Muscle layer of colon (tissue), 2 donors: Measurements from ENCODE around the gene HAUS8.

Experiments used
- H3K27ac ChIP-seq: one replicate; pipeline ENCODE4 v1.7.0; 2013; ENCODE audit warnings: low read depth, mild to moderate bottlenecking, low read length, moderate library complexity
- H3K27me3 ChIP-seq, 2 donors: one replicate each; pipeline ENCODE4 v1.7.0; 2013; ENCODE audit warnings: low read length in 2 of 2, mild to moderate bottlenecking in 2 of 2; ENCODE audit not compliant: insufficient read depth in 2 of 2, control insufficient read depth in 1 of 2
- H3K36me3 ChIP-seq: one replicate; pipeline ENCODE4 v1.7.0; 2013; ENCODE audit warnings: mild to moderate bottlenecking, low read length; ENCODE audit not compliant: insufficient read depth
- H3K4me1 ChIP-seq: one replicate; pipeline ENCODE4 v1.7.0; 2013; ENCODE audit warnings: mild to moderate bottlenecking, low read length; ENCODE audit not compliant: insufficient read depth
- H3K4me3 ChIP-seq, 2 donors: one replicate each; pipeline ENCODE4 v1.7.0; 2013; ENCODE audit warnings: low read length in 2 of 2, low read depth in 1 of 2, mild to moderate bottlenecking in 1 of 2, moderate library complexity in 1 of 2
- H3K9ac ChIP-seq: one replicate; pipeline ENCODE4 v1.7.0; 2013; ENCODE audit warnings: low read length
- H3K9me3 ChIP-seq: one replicate; pipeline ENCODE4 v1.7.0; 2013; ENCODE audit warnings: mild to moderate bottlenecking, low read length
- donor health status: abdominal sarcoma.
- donor health status: Adenocarcinoma of cecum.

The HAUS8 gene

GRCh38 chr19:17045907-17046502 lies 29.2 kb downstream of the HAUS8 start:
- no peak overlapping the region for H3K9ac ChIP-seq
- no peaks in the 10 kb centered on the region for H3K4me1 ChIP-seq
- no peaks in the 10 kb centered on the region for H3K9me3 ChIP-seq
- no peaks in the 10 kb centered on the region for H3K27me3 ChIP-seq
- no peaks in the 10 kb centered on the region for H3K36me3 ChIP-seq
- no peak overlapping the region for H3K4me3 ChIP-seq
- H3K27ac ChIP-seq, result no peak overlapping the region

DNA sequence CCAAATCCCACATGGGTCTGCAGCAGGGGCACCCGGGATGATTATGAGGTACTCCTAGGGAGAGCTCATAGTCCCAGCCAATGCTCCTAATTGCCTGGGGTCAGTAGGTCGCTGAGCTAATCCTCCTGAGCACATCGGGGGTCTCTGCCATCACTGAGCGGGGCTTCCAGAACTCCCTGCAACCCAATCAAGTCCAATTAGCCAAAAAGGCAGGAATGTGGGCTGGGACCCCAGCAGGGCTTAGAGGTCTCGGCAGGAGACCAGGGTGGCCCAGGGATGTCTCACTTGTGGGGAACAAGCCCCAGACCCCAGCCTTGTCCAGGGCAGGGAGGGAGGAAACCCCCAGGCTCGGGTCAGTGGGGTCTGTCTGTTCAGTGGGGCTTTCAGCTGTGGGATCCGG lies 31.5 kb downstream of the HAUS8 start:
- Histone ChIP-seq H3K9ac (no peak overlapping the region), H3K4me3 (no peak overlapping the region), H3K27me3 (no peaks in the 10 kb centered on the region), H3K36me3 (no peaks in the 10 kb centered on the region), H3K4me1 (no peaks in the 10 kb centered on the region), H3K9me3 (no peaks in the 10 kb centered on the region), H3K27ac (no peak overlapping the region)

DNA sequence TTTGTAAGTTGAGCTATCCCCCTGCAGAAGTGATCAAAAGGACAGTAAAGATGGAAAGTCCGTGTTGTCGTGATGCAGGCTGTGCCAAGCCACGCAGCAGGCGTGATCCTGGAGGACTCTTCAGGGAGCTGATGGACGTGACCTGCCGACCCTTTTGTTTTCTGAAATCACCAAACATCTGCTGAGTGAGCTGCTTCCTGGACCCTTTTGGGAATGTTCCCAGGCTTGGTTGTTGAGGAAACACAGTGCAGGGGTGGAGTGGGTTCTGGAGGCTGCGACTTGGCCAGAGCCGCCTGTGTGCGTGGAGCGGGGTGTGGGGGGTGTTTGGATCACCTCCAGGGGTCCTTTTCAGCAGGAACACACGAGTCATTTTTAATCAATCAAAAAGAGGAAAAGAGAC lies 33.3 kb downstream of the HAUS8 start:
- H3K4me3 ChIP-seq, result no peak overlapping the region
- H3K36me3 ChIP-seq, result no peaks in the 10 kb centered on the region
- no peak overlapping the region for H3K9ac ChIP-seq
- H3K27me3 ChIP-seq, result no peaks in the 10 kb centered on the region
- no peaks in the 10 kb centered on the region for H3K9me3 ChIP-seq
- no peak overlapping the region for H3K27ac ChIP-seq
- H3K4me1 ChIP-seq, result no peaks in the 10 kb centered on the region

DNA sequence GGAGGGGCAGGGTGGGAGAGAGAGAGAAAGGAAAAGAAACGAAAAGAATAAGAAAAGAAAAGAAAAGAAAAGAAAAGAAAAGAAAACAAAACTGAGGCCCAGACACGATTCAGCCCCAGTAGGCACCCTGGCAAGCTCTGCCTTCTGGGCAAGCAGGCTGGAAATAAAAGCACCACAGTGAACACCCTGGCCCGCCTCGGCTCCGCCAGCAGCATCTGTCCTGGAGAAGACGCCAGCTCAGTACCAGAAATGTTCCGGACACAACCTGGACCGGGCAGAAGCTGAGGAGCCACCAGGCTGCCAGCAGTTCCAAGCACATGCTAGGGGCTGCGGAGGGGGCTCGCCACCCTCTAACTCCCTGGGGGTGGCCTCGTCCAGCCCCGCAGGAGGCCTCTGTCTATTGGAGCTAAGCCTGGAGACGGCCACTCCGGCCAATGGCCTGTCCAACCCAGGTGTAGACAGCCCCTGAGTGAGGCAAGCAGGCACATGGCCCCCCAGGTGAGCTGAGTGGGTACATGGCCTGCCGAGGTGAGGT lies 37.2 kb downstream of the HAUS8 start:
- Histone ChIP-seq H3K4me3 (no peak overlapping the region), H3K36me3 (no peaks in the 10 kb centered on the region), H3K27ac (no peak overlapping the region), H3K9me3 (no peaks in the 10 kb centered on the region), H3K9ac (no peak overlapping the region), H3K27me3 (no peaks in the 10 kb centered on the region), H3K4me1 (no peaks in the 10 kb centered on the region)

DNA sequence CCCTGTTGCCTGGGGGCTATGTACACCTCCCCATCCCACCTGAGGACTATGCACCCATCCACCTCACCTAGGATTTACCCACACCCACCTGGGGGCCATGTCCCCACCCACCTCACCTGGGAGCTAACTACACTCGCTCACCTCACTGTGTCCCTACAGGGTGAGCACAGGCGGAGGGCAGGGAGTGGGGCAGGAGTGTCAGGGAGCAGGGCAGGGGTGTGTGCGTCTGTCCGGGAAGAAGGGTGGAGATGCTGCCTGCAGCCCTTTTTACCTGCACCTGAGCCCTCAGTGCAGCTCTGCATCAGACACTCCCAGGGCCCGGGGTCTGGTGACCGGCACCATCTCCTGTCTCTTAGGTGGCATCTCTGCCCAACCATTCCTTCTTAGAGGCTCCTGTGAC lies 38.1 kb downstream of the HAUS8 start:
- Histone ChIP-seq H3K9ac (no peak overlapping the region), H3K27ac (no peak overlapping the region), H3K4me3 (no peak overlapping the region), H3K27me3 (no peaks in the 10 kb centered on the region), H3K4me1 (no peaks in the 10 kb centered on the region), H3K9me3 (no peaks in the 10 kb centered on the region), H3K36me3 (no peaks in the 10 kb centered on the region)

DNA sequence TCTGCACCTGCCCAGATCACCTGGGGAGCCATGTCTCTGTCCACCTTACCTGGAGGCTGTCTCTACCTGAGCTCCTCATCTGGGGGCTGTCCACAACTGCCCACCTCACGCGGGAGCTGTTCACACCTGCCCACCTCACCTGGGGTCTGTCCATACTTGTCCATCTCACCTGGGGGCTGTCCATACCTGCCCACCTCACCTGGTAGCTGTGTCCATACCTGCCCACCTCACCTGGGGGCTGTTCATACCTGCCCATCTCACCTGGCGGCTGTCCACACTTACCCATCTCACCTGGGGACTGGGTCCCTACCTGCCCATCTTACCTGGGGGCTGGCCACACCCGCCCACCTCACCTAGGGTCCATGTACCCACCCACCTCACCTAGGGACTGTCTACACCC lies 38.6 kb downstream of the HAUS8 start:
- Histone ChIP-seq H3K4me3 (no peak overlapping the region), H3K27me3 (no peaks in the 10 kb centered on the region), H3K4me1 (no peaks in the 10 kb centered on the region), H3K9ac (no peak overlapping the region), H3K27ac (no peak overlapping the region), H3K9me3 (no peaks in the 10 kb centered on the region), H3K36me3 (no peaks in the 10 kb centered on the region)

DNA sequence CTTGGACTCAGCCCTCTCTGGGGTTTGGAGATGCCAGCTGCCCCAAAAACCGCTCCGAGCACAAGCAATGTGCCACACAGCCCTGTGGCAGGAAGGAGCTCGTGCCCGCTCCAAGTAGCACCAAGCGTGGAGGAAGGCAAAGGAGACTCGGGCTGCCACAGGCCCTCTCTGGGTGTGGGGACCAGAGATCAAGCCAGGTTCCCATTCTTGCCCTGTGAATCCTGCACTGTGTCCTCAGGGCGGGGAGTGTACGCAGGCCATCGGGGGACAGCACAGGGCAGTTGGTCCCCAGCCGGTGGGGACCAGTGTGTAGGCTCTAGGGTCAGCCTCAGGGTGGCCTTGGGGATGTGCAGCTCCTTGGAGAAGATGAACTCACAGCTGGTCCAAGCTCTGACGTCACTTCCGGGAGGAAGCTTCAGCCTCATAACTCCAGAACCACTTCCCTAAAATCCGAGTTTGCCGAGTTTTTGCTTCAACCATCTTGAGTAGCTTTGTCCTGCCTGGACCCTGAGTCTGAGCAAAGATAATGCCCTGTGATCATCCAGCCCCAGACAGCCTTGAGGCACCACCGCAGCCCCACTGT lies 39.3 kb downstream of the HAUS8 start:
- Histone ChIP-seq H3K9ac (no peak overlapping the region), H3K27me3 (no peaks in the 10 kb centered on the region), H3K4me1 (no peaks in the 10 kb centered on the region), H3K9me3 (no peaks in the 10 kb centered on the region), H3K27ac (no peak overlapping the region), H3K4me3 (no peak overlapping the region), H3K36me3 (no peaks in the 10 kb centered on the region)

- H3K4me1 ChIP-seq, result no peaks in the 10 kb centered on the region
- no peak overlapping the region for H3K4me3 ChIP-seq
- peaks cover 0 to 18% of the 10 kb centered on the region in 2 donors for H3K27me3 ChIP-seq
- H3K27ac ChIP-seq, result no peak overlapping the region
- H3K9ac ChIP-seq, result no peak overlapping the region
- H3K9me3 ChIP-seq, result no peaks in the 10 kb centered on the region
- H3K36me3 ChIP-seq, result no peaks in the 10 kb centered on the region
These were observed 43.5 kb downstream of the HAUS8 start for GRCh38 chr19:17031741-17032140.

DNA sequence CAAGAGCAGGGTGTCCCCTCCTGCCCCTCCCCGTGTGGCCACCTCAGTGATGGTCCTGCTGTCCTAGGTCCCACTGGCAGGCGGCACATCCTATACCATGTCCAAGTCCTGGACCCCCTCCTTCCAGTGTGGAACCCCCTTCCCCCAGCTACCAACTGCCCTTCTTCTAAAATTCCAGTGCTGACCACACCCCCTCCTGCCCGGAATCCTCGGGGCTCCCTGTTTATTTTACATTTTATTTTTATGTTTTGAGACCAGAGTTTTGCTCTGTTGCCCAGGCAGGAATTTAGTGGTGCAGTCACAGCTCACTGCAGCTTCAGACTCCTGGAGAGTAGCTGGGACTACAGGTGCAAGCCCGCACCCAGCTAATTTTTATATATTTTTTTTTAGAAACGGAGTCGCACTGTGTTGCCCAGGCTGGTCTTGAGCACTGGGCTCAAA lies 47.7 kb downstream of the HAUS8 start:
- no peak overlapping the region for H3K9ac ChIP-seq
- no peak overlapping the region for H3K4me3 ChIP-seq
- no peaks in the 10 kb centered on the region for H3K4me1 ChIP-seq
- H3K36me3 ChIP-seq, result no peaks in the 10 kb centered on the region
- no peak overlapping the region for H3K27ac ChIP-seq
- peaks cover 9% of the 10 kb centered on the region for H3K9me3 ChIP-seq
- H3K27me3 ChIP-seq, result peaks cover 4 to 29% of the 10 kb centered on the region in 2 donors

DNA sequence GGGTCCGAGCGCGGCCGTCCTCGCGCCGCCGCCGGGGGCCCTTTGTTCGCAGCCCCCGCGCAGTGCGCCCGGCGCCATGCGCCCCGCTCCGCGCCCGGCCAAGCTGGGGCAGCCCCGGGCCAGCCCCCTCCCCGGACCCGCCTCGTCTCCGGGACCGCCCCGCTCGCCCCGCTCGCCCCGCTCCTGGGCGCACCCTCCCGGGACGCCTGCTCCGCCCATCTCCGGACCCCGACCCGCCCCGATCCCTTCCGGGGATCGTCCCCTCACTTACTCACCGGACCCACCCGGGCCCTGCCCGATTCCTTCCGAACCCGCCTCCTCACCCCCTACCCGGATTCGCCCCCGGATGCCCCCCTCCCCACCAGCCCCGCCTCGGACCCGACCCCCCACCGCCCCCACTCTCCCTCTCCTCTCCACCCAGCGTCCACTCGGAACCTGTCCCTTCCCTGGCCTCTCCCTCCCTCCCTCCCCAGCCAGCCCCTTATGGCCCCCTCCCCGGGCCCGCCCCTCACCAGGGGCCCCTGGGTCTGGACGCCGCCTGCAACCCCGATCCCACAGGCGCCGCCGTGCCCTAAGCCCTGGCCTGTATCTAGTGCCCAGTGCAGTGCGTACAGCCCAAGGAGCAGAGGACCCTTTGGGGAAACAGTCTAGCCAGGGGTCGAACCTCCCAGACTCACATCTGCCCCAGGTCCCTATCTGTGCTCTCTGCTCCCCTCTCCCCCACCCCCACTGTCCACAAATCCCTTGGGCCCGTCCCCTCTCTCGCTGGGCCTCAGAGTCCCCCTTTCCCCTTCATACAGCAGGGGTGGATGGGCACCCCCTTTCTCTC lies 48.3 kb downstream of the HAUS8 start, which contains the start of gene CPAMD8:
Gene CPAMD8, minus strand, starts transcription at position 105 of the 829 bp plus-strand sequence. CDS start 168 bp downstream, outside the sequence.
- Histone ChIP-seq H3K27ac (no peak within 1 kb of the TSS), H3K27me3 (peaks cover 4 to 29% of the 10 kb centered on the region in 2 donors), H3K4me1 (no peaks in the 10 kb centered on the region), H3K9me3 (peaks cover 11% of the 10 kb centered on the region), H3K4me3 (no peak within 1 kb of the TSS), H3K9ac (no peak within 1 kb of the TSS), H3K36me3 (no peaks in the 10 kb centered on the region)

GRCh38 chr19:17025991-17026658 lies 49.1 kb downstream of the HAUS8 start:
- Histone ChIP-seq H3K9me3 (peaks cover 11% of the 10 kb centered on the region), H3K4me3 (no peak overlapping the region), H3K9ac (no peak overlapping the region), H3K27ac (no peak overlapping the region), H3K27me3 (peaks cover 4 to 29% of the 10 kb centered on the region in 2 donors), H3K4me1 (no peaks in the 10 kb centered on the region), H3K36me3 (no peaks in the 10 kb centered on the region)
